AG10803 (cell line): Measurements from ENCODE around the gene GPR160.

ENCODE experiments used
- DNase-seq: peaks from one replicate; pipeline ENCODE4 v3.0.0; 2010; ENCODE audit warnings: low read depth
- H3K4me3 ChIP-seq: 2 replicates; pipeline ENCODE4 v1.5.1; 2011; ENCODE audit warnings: mild to moderate bottlenecking, low read length, control low read depth
- CTCF ChIP-seq: conservative IDR thresholded peaks from 2 replicates; pipeline ENCODE4 v1.5.1; 2011; ENCODE audit warnings: mild to moderate bottlenecking, low read length, control low read depth, inconsistent platforms

Gene GPR160

GRCh38 chr3:169999433-169999832, 38.4 kb upstream of the GPR160 start:
- no peak for TF ChIP-seq CTCF
- no peak overlapping the region for H3K4me3 ChIP-seq
- no peak for DNase-seq

GRCh38 chr3:170000051-170000450, 37.7 kb upstream of the GPR160 start:
- DNase-seq = no peak
- no peak for TF ChIP-seq CTCF
- no peak overlapping the region for H3K4me3 ChIP-seq

GRCh38 chr3:170002231-170002630, 35.6 kb upstream of the GPR160 start:
- no peak overlapping the region for H3K4me3 ChIP-seq
- no peak for TF ChIP-seq CTCF
- DNase-seq = no peak

- no peak overlapping the region for H3K4me3 ChIP-seq
- no peak for DNase-seq
- no peak for TF ChIP-seq CTCF
These were observed 34.9 kb upstream of the GPR160 start for GRCh38 chr3:170002879-170003278.

- no peak for TF ChIP-seq CTCF
- DNase-seq = no peak
These were observed 33.9 kb upstream of the GPR160 start for GRCh38 chr3:170003881-170004356.

GRCh38 chr3:170007031-170007663, 30.6 kb upstream of the GPR160 start:
- no peak for TF ChIP-seq CTCF
- no peak overlapping the region for H3K4me3 ChIP-seq
- DNase-seq = peak; percentile 76

More at GRCh38 chr3:170003881-170004356, 33.9 kb upstream of the GPR160 start:
- H3K4me3 ChIP-seq = no peak overlapping the region

- TF ChIP-seq CTCF = no peak
- H3K4me3 ChIP-seq = no peak overlapping the region
- no peak for DNase-seq
These were observed 27.3 kb upstream of the GPR160 start for GRCh38 chr3:170010498-170010897.
